Dedifferentiated amniotic fluid mesenchymal stem cell (primary cell): Measurements from ENCODE around the gene TBC1D7.
"Not testable (repeated sequence)": the region's sequence is repeated elsewhere in the genome, so short reads cannot be mapped to it uniquely, and the experiment has no call there.

ENCODE experiments used
- DNase-seq: peaks from one replicate; pipeline ENCODE4 v3.0.0-alpha.2; 2016; ENCODE audit errors: extremely low spot score

Gene TBC1D7

DNA sequence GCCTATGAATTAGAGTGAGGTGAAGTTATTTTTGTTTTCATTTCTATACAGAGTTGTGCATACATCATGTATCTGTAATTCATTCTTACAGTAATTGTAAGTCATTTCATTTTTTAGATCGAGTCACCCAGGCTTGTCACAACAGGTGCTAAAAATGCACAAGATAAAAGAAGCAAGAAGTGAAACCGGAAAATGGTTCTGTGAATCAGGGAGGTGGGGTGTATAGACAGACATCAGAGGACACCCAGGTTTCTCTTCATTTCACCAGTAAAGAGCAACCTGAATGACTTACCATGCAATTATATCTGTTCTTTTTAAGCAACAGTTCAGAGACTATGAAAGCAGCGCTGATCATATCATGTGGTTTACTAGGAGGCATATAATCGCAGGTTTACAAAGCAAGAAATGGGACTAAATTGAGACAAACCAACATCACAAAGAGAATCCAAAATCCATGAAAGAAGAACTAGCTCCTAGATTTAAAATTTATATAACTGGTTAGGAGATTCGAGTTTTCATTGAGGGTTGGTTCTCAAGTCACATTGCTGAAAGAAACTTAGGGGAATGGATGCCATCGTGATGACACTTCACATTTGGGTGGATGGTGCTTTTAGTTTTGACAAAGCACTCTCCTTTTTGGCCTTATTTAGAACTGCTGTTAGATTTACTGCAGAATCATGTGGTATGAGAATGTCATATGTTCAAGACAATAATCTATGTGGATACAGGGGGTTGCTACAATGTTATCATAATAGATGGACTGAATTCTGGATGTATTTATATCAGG lies 27.9 kb upstream of the TBC1D7 start:
- DNase-seq: no peak

DNA sequence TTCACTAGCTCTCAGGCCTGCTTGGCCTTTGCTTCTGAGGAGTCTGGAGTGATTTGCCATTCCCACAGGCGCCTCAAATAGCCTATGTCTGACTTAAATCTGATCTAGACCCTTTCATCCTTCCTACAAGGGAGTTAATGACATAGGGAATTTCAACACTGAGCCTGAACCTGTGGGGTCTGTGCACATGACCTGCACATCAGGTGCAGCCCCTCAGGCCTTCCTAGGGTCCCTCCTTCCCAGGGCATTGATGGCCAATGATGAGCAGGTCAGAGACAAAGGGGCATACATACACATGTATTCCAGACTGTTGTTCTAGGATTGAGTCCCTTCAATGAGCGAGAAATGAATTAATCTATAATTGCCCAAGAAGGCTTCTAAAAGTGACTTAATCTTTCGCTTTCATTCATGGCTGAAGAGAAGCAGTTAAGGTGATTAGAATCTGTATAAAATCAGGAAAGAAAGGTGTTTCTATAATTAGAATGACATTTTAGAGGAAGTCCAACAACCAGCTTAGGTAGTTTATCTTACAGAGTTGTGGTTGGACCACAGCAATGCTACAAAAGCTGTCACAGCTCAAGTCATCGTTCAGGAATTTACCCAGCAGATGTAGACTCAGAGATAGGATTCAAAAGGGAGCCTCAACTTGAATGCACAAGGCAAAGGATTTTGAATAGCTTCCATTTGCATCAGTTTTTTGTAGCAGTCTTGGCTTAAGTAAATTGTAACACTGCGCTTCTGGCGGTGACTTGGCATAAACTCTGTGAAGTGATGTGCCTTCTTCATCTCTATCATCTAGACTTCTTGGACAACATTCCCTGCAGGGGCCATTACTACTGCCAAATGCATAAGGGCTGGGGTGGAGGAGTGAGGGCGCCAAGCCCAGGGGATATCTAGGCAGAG lies 27.0 kb upstream of the TBC1D7 start:
- DNase-seq: peak; percentile 88

GRCh38 chr6:13354331-13355042 lies 26.1 kb upstream of the TBC1D7 start:
- peak; percentile 23 for DNase-seq

DNA sequence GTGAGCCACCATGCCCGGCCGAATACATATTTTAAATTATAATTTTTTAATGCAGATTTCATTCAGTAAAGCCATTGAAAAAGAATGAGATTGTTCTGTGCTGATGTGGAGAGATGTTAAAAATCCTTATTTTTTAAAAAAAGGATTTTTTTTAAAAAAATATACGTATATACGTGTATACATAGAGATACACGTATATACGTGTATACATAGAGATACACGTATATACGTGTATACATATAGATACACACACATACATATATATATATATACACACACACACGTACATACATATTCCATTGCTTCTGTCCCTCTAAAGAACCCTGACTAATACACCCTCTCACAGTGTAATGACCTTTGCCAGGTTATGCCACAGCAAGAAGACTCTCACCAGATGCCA lies 23.8 kb upstream of the TBC1D7 start:
- no peak for DNase-seq

- no peak for DNase-seq
Measured at GRCh38 chr6:13351271-13351670, 22.9 kb upstream of the TBC1D7 start.

DNA sequence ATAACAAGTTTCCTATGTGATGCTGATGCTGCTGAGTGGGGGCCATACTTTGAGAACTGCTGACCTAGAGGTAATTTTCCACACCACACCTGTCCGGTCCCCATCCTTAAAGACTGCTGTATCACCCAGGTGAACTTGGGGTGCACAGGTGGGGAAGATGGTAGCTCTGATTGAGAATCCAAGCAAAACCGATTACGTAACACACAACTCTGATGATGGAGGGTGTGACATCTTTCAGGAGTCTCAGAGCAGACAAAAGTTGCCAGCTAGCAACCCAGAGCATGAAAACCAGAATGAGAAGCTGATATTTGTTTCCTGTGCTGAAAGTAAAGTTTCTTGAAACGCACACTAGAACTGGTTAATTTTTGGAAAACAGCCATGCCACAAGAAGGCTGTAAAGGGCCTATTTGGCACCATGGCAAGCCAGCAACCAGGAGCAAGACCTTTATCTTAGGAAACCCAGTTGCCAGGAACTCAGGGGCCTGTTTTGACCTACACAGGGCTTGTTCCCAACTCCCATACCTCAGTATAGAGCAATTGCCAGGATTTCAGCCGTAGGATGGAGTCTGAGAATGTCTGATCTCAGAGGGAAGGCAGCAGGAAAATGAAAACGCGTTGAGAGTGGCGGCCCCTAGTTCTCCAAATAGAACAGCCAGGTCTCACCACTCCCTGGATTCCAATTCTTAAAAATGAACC lies 21.6 kb upstream of the TBC1D7 start:
- DNase-seq: no peak

DNA sequence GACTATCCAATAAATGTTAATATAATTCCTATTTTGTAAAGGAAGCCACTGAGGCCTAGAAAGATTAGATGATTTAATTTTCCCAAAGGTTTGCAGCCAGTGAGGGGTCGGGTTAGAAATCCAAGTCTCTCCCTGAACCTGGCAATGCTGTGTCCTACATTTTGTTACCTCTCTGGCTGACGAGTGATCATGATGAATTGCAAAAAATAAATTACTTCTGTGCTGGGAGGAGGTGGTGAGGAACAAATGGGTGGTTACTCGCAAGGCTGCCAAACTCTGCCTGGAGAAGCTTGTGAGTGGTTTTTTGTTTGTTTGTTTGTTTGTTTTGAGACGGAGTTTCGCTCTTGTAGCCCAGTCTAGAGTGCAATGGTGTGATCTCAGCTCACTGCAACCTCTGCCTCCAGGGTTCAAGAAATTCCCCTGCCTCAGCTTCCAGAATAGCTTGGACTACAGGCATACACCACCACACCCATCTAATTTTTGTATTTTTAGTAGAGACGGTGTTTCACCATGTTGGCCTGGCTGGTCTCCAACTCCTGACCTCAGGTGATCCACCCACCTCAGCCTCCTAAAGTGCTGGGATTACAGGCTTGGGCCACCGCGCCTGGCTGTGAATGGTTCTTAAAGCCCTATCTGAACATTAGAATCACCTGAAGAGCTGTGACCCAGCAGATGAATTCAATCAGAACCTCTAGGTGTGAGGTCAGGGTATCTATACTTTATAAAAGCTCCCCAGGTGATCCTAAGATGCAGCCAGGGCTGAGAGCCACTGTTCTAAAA lies 20.2 kb upstream of the TBC1D7 start:
- no peak for DNase-seq

- no peak for DNase-seq
Measured at GRCh38 chr6:13346245-13346644, 17.9 kb upstream of the TBC1D7 start.

DNA sequence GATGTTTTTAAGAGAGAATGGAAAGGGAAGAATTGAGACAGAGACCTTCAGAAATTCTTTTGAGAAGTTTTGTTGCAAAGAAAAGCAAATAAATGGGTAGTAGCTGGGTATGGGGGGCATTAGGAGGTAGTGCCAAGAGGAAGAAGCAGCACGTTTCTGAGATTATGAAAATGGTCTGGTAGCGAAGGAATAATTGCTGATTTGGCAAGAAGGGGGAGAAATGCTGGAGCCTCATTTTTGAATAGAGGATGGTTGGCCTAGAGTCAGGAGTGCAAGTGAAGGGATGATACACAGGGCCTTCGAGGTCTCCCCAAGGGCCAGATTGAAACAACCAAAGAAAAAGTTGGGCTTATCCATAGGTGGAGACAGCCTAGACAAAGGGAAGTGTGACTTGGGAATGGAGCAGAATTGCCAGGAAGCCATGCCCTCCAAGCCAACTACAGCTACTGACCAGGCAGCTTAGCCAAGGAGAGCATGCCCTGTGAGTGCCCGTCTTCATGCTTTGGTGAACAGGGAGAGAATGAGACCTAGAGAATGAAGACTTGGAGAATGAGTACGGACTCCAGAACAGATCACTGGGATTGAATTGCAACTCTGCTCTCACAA lies 14.2 kb upstream of the TBC1D7 start:
- DNase-seq: no peak

- DNase-seq: no peak
Measured at GRCh38 chr6:13339863-13340630, 11.7 kb upstream of the TBC1D7 start.

DNA sequence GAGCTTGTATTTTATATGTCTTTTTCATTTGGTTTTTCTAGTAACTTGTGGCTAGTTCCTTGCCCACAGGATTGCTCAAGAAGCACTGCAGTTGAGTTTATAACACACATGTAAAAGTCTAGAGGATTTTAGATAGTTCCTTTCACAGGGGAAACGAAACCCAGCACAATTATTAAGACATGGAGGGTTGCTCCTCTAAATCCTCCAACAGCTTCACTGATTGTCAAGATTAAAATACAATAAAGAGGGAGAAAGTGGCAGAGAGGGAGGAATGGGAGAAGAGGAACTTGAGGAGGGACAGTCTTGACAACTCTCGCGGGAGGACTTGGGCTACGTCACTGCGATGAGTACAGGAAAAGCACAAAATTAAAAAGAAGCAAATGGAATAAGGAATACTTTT lies 9.7 kb upstream of the TBC1D7 start:
- DNase-seq: no peak

- DNase-seq: peak; percentile 89
Measured at GRCh38 chr6:13336553-13336952, 8.2 kb upstream of the TBC1D7 start.

DNA sequence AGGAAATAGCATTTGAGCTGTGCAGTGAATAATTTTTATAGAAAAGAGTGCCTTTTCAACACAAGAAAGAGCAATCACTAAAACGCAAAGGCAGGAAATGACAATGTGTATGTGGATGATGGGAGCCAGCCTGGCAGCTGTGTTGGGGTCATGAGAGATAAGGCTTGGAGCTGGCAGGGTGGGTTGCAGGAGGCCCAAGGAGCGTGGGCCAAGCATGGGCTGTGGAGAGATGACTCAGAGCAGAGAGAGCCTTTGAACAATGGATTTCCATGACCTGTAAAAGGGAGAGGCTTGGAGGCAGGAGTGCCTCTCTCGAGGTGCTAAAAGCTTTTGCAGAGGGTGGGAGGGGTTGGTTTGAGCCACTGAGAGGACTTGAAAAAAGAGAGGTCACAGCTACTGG lies 6.6 kb upstream of the TBC1D7 start:
- no peak for DNase-seq

- no peak for DNase-seq
Measured at GRCh38 chr6:13332349-13332706, 4.0 kb upstream of the TBC1D7 start.

DNA sequence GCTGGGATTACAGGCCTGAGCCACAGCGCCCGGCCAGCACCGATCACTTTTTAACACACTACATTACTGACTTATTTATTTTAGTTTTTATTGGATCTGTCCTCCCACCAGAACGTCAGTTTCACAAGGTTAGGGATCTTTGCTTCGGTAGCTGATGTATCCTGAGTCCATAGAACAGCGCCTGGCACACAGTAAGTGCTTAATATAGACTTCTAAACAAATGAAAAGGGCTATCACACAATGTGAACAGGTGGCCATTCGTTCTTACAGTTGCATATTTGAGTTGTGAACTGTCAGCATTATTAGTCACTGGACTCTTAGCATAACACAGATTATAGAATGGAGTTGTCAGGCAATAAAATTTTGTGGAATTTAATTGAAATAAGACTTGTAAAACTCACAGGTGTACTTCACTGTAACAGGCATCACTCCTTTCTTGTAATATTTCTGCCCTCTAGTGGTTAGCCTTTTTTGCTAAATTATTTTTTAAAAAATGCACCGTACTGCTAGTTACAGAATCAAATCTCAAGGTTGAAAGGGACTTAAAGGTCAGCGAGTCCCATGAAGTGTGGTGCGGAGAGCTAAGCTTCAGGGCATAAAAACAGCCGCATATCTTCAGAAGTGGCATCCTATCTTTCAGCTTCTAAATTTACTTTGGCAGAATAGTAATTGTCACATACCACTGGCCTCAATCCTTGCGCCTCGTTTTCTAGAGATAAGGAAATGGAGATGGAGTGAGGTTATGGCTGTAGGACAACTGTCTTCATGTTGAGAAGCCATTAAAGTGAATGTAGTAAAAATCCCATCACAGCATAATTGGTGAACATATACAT lies 3.4 kb upstream of the TBC1D7 start:
- DNase-seq: peak; percentile 37

GRCh38 chr6:13328875-13329183 lies 492 bp upstream of the TBC1D7 start:
- DNase-seq: no peak

GRCh38 chr6:13327691-13328075 lies 654 bp downstream of the TBC1D7 start:
- DNase-seq: no peak

- not testable (repeated sequence) for DNase-seq
Measured at GRCh38 chr6:13326031-13326586, 2.2 kb downstream of the TBC1D7 start.
